ENCODE results near the gene ZNF236.

DNA sequence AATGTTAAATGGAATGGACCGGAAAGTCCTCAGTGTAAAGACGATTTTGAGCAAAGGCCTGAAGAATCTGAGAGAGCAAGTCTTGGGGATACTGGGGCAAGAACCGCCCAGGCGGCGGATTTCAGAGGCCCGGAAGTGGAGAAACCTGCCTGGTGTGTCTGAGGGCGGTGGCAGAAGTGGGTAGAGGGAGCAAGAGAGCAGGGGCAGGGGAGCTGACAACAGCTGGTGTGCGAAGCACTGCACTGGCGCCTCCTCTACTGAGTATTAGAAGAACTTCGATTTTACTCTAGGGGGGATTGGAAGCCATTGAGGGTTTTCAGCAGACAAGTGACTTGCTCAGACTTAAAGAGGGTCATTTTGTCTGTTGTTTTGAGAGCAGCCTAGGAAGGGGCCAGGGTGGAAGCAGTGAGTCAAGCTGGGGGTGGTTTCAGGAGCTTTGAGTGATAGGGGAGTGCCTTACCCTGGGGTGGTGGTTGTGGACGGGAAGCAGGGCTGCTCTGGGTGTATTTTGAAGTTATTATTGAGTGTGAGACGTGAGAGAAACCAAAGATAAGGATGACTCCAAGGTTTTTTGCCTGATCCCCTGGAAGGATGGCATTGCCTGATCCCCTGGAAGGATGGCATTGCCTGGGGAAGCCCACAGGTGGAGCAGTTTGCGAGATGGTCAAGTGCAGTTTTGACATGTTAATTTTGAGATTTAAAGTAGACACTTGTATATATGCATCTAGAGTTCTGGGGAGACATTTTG is 52.5 kb downstream of the ZNF236 start:
- no peak for TF ChIP-seq POLR2AphosphoS5 (IDR thresholded peaks at IDR 0.05; ENCODE audit: low read depth, low read length)
- no peak for TF ChIP-seq POLR2A (IDR thresholded peaks at IDR 0.05; ENCODE audit: low read depth, low read length)
